Heart right ventricle (tissue), 16 donors: ENCODE measurements around the gene SRRM3. TPM values are rescaled to one million over a fixed set of nuclear protein-coding genes. Genes with fewer than 3 reads are reported as not detected.

ENCODE experiments used
- ATAC-seq, 8 donors: fragments of 200-7000 bp; cut with Tn5 transposase; one replicate each; pipeline ENCODE4 v1.9.1; 2020; ENCODE audit warnings: mild to moderate bottlenecking in 8 of 8, moderate library complexity in 8 of 8, moderate number of reproducible peaks in 1 of 8
- DNase-seq, 2 donors: peaks; one replicate each; pipeline ENCODE4 v3.0.0-alpha.2; 2020
- H3K27ac ChIP-seq, 10 donors: fragments of 200-600 bp; sonication (generic) in 2 of 10; one replicate each; pipeline versions ENCODE4 v1.5.0 to v1.8.0; 2020 to 2022; ENCODE audit warnings: mild to moderate bottlenecking in 3 of 10
- H3K27me3 ChIP-seq, 7 donors: fragments of 200-600 bp; one replicate each; pipeline ENCODE4 v1.8.0; 2021 to 2022; ENCODE audit warnings: mild to moderate bottlenecking in 2 of 7
- H3K36me3 ChIP-seq, 9 donors: fragments of 200-600 bp; sonication (generic) in 1 of 9; one replicate each; pipeline versions ENCODE4 v1.5.0 to v1.8.0; 2020 to 2022; ENCODE audit warnings: mild to moderate bottlenecking in 2 of 9
- H3K4me1 ChIP-seq, 9 donors: fragments of 200-600 bp; sonication (generic) in 1 of 9; one replicate each; pipeline versions ENCODE4 v1.5.0 to v1.8.0; 2020 to 2022; ENCODE audit warnings: mild to moderate bottlenecking in 4 of 9
- H3K4me3 ChIP-seq, 10 donors: fragments of 200-600 bp; sonication (generic) in 2 of 10; one replicate each; pipeline versions ENCODE4 v1.5.0 to v1.8.0; 2020 to 2022; ENCODE audit warnings: mild to moderate bottlenecking in 7 of 10, moderate library complexity in 2 of 10
- H3K9me3 ChIP-seq, 11 donors: fragments of 200-600 bp in 10 of 11; sonication (generic) in 2 of 11; one replicate each; pipeline versions ENCODE4 v1.5.0 to v1.8.0; 2013 to 2022; ENCODE audit warnings: mild to moderate bottlenecking in 2 of 11, control low read depth in 1 of 11, moderate library complexity in 1 of 11
- intact Hi-C, 10 donors: fragments of 100-400 bp; cut with DNase I; formaldehyde crosslinking; loops; one replicate each; pipeline versions ENCODE4 v1.11.1 to v1.14.2; 2022
- polyA plus RNA-seq, 2 donors: library from polyadenylated mRNA; stranded (reverse); fragments of 200-250 nt; gene quantifications; one replicate each; pipeline ENCODE4 v1.2.3, GENCODE V29; 2013
- total RNA-seq, 10 donors: library from RNA; stranded (reverse); fragmentation: NEBNext Ultra II Directional in 3 of 10; extraction: Animal tissue kit (Norgen Biotek cat#: 25700) in 3 of 10; gene quantifications; one replicate each; pipeline versions ENCODE4 v1.2.1 to v1.2.4, GENCODE V29; 2021 to 2023
- TF ChIP-seq, protein P1 (sequence below), 9 donors: fragments of 200-600 bp; sonication (generic) in 2 of 9; IDR thresholded peaks; one replicate each; pipeline versions ENCODE4 v1.5.0 to v1.8.0; 2021 to 2022; ENCODE audit warnings: antibody characterized with exemption in 9 of 9, mild to moderate bottlenecking in 5 of 9, moderate library complexity in 1 of 9
- donor health status: Arrhythmogenic right ventricular cardiomyopathy.
- donor health status: ischemic (EF 13 %, LVEDD 7.1; RV severe dilation, severe dysfunction).
- donor health status: healthy with polysubstance abuse.
- donor health status: DM: no; HTN: yes; CAD: no.
- donor health status: DM: no; HTN: no; CAD: no.
- donor health status: ischemic (EF 25% LVEDD 6.9; RV normal size, moderate dysfunction).
- donor health status: ischemic (EF 25% LVEDD 5.7; RV mildly dilated, moderate dysfunction).
- donor health status: healthy.
- donor health status: DM: yes; HTN: yes; CAD: no.
- donor health status: Ischemic cardiomyopathy.
- donor health status: ischemic (EF 35%, LVEDD 5.7; RV mildly dilated, moderate dysfunction).
- donor health status: nonischemic (EF 11% LVEDD 7.7; RV severe dilation, severe dysfunction).
- donor health status: DM: yes; HTN: yes; CAD: no.
- donor health status: PGD.
- donor health status: ischemic (EF 29% LVEDD 5.4; RV normal size, mild dysfunction).
- donor health status: nonischemic (EF 23%, LVEDD 6.1; RV moderate dilation, normal function).

Gene SRRM3
- total and polyA plus RNA-seq, 12 donors, result 1.0 to 36.2 (median 5.5) TPM

GRCh38 chr7:76336094-76336493 is 134.4 kb downstream of the SRRM3 start:
- H3K4me1 ChIP-seq, result peaks cover 0 to 99% (median 89%) of the 10 kb centered on the region in 9 donors
- DNase-seq (no peak), ATAC-seq (no peak)
- H3K27ac ChIP-seq, result peak overlapping the region in 8 of 10 donors; percentile 16 to 84 (median 52)
- H3K9me3 ChIP-seq, result no peaks in the 10 kb centered on the region
- H3K27me3 ChIP-seq, result no peaks in the 10 kb centered on the region
- H3K36me3 ChIP-seq, result peaks cover 0 to 59% (median 6%) of the 10 kb centered on the region in 9 donors
- intact Hi-C loops, result loop anchor here in 1 of 10 donors (5.0 kb wide), 1 partner anchor 654 kb away; no protein-coding TSS in a partner anchor
- no peak overlapping the region for H3K4me3 ChIP-seq
- TF ChIP-seq, protein P1, sequence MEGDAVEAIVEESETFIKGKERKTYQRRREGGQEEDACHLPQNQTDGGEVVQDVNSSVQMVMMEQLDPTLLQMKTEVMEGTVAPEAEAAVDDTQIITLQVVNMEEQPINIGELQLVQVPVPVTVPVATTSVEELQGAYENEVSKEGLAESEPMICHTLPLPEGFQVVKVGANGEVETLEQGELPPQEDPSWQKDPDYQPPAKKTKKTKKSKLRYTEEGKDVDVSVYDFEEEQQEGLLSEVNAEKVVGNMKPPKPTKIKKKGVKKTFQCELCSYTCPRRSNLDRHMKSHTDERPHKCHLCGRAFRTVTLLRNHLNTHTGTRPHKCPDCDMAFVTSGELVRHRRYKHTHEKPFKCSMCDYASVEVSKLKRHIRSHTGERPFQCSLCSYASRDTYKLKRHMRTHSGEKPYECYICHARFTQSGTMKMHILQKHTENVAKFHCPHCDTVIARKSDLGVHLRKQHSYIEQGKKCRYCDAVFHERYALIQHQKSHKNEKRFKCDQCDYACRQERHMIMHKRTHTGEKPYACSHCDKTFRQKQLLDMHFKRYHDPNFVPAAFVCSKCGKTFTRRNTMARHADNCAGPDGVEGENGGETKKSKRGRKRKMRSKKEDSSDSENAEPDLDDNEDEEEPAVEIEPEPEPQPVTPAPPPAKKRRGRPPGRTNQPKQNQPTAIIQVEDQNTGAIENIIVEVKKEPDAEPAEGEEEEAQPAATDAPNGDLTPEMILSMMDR (IDR thresholded peaks at IDR 0.05), result no peak

Other genes starting within 250 kb of the SRRM3 start
- 100 to 1,000 TPM; 132 to 192 (median 149) TPM for gene TMEM120A, start 207.3 kb upstream of the SRRM3 start, total RNA-seq
- gene TMEM120A, start 207.3 kb upstream of the SRRM3 start, polyA plus RNA-seq, result 100 to 1,000 TPM; 179 to 220 TPM
- gene STYXL1, start 153.9 kb upstream of the SRRM3 start, total RNA-seq, result 10 to 100 TPM; 11.0 to 30.0 (median 16.9) TPM
- 10 to 100 TPM; 41.5 to 53.9 TPM for gene STYXL1, start 153.9 kb upstream of the SRRM3 start, polyA plus RNA-seq
- 100 to 1,000 TPM; 383 to 686 (median 453) TPM for gene MDH2, start 153.8 kb upstream of the SRRM3 start, total RNA-seq
- 100 to 1,000 TPM in 1 of 2 donors, 10 to 100 TPM in 1; 66.1 to 252 TPM for gene MDH2, start 153.8 kb upstream of the SRRM3 start, polyA plus RNA-seq
- gene HSPB1, start 100.8 kb downstream of the SRRM3 start, total RNA-seq, result 1,000 to 10,000 TPM; 1,266 to 2,631 (median 2,034) TPM
- 1,000 to 10,000 TPM; 2,522 to 6,886 TPM for gene HSPB1, start 100.8 kb downstream of the SRRM3 start, polyA plus RNA-seq
- 100 to 1,000 TPM; 193 to 262 (median 207) TPM for gene YWHAG, start 157.1 kb downstream of the SRRM3 start, total RNA-seq
- gene YWHAG, start 157.1 kb downstream of the SRRM3 start, polyA plus RNA-seq, result 10 to 100 TPM; 63.7 to 88.0 TPM
- 1 to 10 TPM in 3 of 10 donors, under 1 TPM in 7; 0.24 to 1.3 (median 0.65) TPM for gene SSC4D, start 207.8 kb downstream of the SRRM3 start, total RNA-seq
- gene SSC4D, start 207.8 kb downstream of the SRRM3 start, polyA plus RNA-seq, result 1 to 10 TPM in 1 of 2 donors, under 1 TPM in 1; 0.99 to 1.9 TPM
- gene ZP3, start 223.1 kb downstream of the SRRM3 start, total RNA-seq, result 1 to 10 TPM in 4 of 10 donors, not detected in 6; 1.3 to 5.7 (median 1.4) TPM
- gene ZP3, start 223.1 kb downstream of the SRRM3 start, polyA plus RNA-seq, result 1 to 10 TPM in 1 of 2 donors, under 1 TPM in 1; 0.77 to 4.2 TPM